Measurements from ENCODE around the gene GPR55.
"Not testable (repeated sequence)": the region's sequence is repeated elsewhere in the genome, so short reads cannot be mapped to it uniquely, and the experiment has no call there.

GPR55 gene, protein sequence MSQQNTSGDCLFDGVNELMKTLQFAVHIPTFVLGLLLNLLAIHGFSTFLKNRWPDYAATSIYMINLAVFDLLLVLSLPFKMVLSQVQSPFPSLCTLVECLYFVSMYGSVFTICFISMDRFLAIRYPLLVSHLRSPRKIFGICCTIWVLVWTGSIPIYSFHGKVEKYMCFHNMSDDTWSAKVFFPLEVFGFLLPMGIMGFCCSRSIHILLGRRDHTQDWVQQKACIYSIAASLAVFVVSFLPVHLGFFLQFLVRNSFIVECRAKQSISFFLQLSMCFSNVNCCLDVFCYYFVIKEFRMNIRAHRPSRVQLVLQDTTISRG

DNA sequence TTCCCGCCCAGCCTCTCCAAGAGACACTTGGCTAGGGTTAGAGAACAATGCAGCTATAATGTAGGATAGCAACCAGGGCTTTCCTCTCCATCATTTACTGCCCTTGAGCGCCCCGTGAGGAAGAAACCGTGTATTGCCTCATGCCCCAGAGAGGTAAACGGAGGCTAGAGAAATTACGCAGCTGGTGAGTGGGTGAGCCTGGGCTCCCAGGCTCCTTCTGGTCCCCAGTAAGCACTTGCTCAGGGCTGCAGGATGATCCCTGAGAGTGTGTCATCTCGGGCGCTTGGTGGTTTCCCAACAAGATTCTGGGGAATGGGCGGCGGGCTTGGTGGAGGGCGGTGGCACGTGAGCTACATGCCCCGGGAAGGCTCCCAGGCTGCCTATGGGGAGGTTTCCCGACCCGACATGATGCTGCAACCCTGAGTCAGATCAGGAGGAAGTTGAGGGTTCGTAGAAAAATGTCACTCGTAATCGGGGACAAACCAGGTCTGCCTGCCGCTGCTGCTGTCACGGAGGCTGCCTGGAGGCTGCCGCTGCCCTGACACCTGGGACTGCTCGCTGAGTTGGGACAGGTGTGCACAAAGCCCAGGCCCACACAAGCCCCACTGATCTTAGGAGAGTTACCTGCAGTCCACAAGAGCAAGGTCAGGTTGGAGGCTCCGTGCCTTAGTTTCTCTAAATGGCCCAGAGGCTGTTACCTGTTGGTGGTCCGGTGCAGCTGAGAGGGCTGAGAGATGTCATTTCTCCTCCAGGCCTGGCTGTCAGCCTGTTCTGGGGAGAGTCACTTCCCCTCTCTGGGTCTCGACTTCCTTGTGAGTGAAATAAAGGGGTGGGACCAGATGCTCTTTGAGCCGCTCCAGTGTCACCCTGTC, at the start of gene GPR55:
Gene GPR55 (minus strand): TSS at position 773 of the 872 bp plus-strand sequence. CDS start 14,280 bp downstream, outside the sequence.
- in situ Hi-C loops (cut with HindIII; ENCODE audit: low sequenced_read_pairs), result no loop called here

DNA sequence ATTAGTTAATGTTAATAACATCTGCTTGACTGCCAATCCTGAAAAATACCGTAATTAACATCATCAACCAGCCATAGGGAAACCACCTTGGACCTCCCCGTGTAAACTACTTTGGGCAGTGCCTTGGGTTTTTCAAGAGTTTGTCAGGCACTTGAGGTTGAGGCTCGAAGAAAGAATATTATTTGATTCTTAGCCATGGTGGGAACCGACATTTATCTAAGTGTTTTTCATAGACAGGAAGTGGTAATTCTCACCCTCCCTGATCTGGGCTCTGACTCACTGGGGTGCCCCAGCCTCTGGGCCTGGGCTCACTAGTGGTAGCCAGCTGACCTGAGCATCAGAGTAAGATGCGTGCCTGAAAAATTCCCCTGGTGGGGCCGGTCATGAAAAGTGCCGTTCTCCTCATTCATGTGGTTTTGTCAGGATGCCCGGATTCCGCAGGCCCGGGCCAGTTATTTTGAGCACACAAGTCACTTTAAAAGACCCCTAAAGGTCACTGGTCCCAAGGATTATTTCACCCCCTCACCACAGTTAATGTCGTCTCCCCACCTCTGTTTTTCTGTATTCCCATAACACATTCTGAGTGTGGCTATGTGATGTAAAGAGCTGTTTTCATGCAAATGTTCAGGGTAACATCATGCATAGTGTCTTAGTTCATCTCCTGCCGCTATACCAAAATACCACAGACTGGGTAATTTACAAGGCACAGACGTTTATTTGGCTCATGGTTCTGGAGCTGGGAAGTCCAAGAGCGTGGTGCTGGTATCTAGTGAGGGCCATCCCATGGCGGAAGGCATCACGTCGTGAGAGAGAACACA, 49.3 kb upstream of the GPR55 start:
- in situ Hi-C loops (cut with HindIII; ENCODE audit: low sequenced_read_pairs), result no loop called here

DNA sequence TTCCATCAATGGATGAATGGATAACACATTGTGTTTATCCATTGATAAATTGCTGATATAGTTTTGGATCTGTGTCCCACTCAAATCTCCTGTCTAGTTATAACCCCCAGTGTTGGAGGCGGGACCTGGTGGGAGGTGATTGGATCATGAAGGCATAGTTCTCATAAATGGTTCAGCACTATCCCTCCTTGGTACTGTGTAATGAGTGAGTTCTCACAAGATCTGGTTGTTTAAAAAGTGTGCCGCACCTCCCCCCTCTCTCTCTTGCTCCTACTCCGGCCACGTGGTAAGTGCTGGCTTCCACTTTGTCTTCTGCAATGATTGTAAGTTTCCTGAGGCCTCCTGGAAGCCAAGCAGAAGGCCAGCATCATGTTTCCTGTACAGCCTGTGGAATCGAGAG, 47.0 kb upstream of the GPR55 start:
- in situ Hi-C loops (cut with HindIII; ENCODE audit: low sequenced_read_pairs), result no loop called here

DNA sequence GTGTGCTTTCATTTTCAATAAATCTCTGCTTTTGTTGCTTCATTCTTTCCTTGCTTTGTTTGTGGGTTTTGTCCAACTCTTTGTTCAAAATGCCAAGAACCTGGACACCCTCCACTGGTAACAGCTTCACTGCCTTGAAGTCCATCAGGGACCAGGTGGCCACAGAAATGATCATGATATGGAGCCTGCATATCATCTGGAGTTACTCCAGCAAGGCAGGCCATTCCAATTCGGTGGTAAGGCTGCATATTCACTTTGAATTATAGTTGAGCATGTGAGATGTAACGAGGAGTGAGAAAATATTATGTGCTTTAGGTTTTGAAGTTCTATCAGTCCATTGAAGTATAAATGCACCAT, 44.6 kb upstream of the GPR55 start:
- in situ Hi-C loops (cut with HindIII; ENCODE audit: low sequenced_read_pairs), result no loop called here

DNA sequence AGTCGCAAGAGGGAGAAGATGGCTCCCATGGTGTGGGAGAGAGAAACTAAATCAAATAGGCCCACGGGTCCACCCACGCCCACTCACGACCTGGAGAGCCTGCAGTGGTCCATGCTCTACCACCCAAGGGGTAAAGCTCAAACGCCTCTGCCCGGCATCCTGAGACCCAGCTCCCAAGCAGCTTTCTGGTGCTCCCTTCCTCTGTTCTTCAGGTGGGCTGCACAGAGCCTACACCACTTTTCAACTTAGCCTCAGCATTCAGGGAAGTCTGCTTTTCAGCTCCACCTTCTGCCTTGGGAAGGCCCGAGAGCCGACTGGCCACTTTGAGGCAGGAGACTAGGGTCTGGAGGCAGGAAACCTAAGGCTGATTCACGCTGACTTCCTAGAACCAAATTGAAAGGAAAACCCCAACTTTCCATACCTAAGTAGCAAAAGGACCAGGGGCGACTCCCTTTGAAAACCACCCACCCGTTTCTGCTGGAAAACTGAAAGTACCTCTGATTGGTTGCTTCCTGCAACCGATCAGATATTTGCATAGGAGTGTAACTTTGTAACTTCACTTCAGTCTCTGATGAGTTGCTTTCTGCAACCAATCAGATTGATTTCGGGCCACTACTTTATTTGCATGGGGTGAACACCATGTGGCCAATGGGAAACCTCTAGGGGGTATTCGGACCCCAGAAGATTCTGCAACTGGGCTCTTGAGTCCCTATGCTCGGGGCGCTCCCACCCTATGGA, 44.0 kb upstream of the GPR55 start:
- in situ Hi-C loops (cut with HindIII; ENCODE audit: low sequenced_read_pairs), result no loop called here

DNA sequence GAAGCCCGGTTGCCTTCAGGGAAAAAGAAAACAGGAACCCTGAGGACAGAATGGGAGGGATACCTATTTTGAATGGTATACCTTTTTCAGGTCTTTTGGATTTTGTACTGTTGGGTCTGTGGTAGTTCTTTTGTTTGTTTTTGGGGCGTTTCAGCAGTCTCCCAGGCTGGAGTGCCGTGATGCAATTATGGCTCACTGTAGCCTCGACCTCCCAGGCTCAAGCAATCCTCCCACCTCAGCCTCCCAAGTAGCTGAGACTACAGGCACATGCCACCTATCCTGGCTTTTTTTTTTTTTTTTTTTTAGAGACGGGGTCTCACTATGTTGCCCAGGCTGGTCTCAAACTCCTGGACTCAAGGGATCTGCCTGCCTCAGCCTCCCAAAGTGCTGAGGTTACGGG, 43.3 kb upstream of the GPR55 start:
- in situ Hi-C loops (cut with HindIII; ENCODE audit: low sequenced_read_pairs), result not testable (repeated sequence)

DNA sequence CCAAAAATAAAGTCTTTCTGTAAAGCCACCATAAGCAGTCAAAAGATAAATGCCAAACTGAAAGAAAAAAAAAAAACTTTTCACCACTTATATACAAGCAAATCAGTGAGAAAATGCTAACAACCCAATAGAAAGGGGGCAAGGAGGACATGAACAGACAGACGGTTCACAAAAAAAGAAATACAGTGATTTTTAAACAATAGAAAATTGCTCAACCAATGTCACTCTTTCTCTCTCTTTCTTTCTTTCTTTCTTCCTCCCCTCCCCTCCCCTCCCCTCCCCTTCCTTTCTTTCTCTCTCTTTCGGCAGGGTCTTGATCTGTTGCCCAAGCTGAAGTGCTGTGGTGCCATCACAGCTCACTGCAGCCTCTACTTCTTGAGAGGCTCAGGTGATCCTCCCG, 42.1 kb upstream of the GPR55 start:
- in situ Hi-C loops (cut with HindIII; ENCODE audit: low sequenced_read_pairs), result no loop called here

DNA sequence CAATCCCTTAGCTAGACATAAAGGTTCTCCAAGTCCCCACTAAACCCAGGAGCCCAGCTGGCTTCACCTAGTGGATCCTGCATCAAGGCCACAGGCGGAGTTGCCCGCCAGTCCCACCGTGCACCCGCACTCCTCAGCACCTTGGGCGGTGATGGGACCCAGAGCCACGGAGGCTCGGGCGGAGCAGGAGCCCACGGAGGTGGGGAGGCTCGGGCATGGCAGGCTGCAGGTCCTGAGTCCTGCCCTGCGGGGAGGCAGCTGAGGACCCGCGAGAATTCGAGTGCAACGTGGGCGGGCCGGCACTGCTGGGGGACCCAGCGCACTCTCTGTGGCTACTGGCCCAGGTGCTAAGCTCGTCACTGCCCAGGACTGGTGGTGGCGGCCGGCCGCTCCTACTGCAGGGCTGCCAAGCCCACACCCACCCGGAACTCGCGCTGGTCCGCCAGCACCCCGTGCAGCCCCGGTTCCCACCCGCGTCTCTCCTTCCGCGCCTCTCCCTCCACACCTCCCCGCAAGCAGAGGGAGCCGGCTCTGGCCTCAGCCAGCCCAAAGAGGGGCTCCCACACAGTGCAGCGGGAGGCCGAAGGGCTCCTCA, 39.2 kb upstream of the GPR55 start:
- in situ Hi-C loops (cut with HindIII; ENCODE audit: low sequenced_read_pairs), result no loop called here

DNA sequence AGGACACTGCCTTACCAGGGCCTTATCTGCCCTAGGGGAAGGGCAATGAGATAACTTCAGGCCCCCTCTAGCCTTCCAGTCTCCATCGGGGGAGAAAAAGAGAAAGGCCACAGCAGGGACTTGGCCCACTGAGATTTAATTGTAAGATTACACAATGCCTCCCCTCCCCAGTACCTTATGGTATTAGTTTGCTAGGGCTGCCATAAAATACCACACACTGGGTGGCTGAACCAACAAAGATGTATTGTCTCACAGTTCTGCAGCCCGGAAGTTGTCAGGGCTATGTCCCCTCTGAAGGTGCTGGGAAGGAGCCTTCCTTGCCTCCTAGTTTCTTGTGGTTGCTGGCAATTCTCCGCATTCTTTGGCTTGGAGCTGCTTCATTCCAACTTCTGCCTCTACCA, 36.0 kb upstream of the GPR55 start:
- in situ Hi-C loops (cut with HindIII; ENCODE audit: low sequenced_read_pairs), result no loop called here

DNA sequence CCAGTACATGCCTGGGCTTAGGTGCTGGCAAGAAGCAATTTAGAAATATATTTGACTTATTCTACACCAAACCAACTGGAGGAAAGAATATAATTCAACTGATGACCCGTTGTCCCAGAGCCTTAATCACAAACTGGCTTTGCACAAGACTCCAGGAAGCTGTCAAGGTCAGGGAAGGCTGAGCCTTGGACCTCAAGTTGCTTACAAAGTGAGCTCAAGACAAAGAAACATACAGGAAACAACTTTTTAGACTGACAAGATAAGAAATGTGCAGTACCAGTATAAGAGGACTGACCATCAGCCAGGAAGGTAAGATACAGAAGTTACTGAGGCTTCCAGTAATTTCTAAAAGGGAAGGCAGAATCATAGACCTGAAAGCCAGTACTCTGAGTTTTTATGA, 35.0 kb upstream of the GPR55 start:
- in situ Hi-C loops (cut with HindIII; ENCODE audit: low sequenced_read_pairs), result no loop called here

DNA sequence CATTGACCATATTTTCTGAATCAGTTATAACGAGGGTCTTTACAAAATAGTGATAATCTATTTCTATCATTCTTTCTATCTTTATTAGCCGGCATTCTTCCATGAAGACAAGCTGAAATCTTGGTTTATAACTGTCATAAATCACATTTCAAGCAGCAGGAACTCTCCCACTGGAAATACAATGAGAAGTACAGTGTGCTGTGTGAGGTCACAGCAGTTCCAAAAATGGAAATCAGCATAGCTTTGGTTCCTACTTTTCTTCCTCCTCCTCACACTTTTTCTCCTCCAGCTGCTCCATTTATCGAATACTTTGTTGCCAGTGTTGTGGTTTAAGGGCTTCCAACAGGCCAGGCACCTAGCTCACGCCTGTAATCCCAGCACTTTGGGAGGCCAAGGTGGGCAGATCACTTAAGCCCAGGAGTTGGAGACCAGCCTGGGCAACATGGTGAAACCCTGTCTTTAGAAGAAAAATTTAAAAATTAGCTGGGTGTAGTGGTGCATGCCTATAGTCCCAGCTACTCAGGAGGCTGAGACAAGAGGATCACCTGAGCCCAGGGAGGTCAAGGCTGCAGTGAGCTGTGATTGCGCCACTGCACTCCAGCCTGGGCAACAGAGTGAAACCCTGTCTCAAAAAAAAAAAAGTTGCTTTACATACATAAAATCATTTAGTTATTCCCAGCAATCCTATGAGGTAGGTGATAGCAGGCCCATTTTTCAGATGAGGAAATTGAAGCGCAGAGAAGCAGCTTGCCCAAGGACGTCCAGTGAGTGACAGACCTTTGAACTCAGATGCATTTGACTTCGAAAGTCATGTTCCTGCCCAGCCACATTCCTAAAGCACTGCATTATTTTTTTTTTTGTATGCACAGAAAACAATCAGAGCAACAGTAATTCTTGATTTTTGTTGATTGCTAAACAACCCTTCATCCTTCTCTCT, 34.0 kb upstream of the GPR55 start:
- in situ Hi-C loops (cut with HindIII; ENCODE audit: low sequenced_read_pairs), result no loop called here

DNA sequence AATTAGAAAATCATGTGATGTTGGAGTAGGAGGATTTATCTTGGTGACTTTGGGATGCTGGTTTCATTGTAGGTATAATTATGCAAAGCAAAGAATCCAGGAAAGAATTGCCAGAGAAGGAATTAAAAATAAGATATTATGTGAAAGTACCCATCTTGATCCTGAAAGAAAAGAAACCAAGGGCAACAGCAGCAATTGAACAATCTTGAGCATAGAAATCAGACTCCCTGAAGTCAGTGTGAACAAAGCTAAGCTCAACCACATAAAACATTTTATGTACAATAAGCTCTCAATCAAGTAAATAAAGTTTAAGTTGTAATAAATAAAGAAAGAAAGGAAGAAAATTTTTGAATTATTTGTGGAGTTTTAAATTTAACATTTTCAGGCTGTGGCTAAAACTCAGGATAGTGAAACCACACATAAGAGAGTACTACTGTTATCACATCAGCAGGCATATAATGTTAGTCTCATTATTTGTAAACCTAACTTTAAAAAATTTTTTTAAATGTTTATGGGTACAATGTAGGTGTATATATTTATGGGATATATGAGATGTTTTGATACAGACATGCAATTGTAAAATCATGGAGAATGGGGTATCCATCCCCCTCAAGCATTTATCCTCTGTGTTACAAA, 32.8 kb upstream of the GPR55 start:
- in situ Hi-C loops (cut with HindIII; ENCODE audit: low sequenced_read_pairs), result no loop called here

DNA sequence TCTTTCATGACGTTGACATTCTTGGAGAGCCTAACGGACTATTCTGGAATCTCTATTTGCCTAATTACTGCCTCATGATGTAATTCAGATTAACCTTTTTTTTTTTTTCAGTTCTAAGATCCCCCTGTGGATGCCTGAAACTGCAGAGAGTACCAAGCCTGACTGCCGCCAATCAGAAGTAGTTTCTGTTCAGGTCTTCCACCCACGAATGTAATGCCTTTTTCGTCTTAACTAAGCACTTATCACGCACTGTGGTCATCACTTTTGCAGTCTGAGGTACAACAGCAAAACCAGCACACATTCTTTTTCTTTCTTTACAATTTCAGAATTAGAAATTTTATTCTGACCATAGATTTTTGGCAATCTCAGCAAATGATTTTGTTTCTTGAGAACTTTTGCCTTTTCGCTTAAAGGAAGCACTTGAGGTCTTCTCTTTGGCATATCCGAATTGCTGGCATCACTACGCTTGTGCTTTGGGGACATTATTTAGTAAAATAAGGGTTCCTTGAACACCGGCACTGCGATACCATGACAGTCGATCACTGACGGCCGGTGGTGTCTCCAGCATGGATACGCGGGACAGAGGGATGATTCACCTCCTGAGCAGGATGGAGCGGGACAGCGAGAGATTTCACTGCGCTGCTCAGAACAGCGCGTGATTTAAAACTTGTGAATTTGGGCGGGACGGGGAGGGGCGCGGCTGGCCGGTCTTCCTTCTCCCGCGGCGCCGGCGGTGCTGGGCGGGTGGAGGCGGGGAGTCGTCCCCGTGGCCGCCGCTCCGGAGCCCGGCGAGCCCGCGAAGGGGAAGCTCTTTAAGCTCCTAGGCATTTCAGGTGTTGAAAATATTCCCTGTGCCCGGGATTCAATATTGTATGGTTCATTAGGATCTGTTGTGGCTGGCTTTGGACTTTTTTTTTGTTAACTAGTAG, 32.0 kb upstream of the GPR55 start:
- in situ Hi-C loops (cut with HindIII; ENCODE audit: low sequenced_read_pairs), result no loop called here

DNA sequence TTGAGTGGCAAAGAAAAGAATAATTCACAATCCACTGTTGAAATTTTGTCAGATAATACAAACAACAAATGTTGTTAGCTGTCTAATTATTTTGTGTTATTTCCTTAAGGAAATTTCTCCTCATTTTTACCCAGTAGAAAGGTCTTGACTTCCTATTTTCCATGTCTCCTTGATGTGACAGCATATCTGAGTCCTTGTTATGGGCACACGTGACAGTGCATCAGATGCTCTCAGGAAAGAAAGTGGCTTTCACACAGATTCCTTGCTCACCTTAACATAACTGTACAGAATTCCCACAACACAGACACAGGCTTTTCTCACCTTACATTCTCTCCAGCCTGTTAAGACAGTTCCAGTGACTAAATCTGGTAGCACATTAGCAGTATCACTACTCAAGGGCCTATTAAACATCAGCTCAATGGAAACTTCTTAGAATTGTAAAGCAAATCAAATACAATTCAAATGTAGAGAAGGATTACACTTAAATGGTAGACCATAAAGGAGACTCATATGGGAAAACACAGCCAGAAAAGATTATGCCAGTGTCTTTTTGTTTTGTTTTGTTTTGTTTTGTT, 30.2 kb upstream of the GPR55 start:
- in situ Hi-C loops (cut with HindIII; ENCODE audit: low sequenced_read_pairs), result no loop called here

DNA sequence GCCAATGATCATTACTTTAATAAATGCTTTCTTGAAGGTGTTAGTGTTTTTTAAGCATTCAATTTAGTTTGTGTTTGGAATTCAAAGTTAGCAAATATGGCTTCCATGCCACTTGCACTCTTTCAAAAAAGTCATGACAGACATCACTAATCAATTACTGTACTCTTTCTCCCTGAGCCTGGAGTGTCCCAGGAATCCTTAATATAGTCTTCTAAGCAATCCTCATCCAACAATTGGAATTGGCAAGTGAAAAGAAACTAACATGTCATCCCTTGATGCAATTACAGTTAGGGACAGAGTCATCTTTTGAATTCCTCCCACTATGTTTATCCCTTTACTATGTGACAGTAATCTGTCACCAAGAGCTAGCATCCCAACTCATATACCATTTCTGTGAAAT, 29.7 kb upstream of the GPR55 start:
- in situ Hi-C loops (cut with HindIII; ENCODE audit: low sequenced_read_pairs), result loop anchor here (5.0 kb wide), 3 partner anchors 48 to 97 kb away; no protein-coding TSS in a partner anchor

DNA sequence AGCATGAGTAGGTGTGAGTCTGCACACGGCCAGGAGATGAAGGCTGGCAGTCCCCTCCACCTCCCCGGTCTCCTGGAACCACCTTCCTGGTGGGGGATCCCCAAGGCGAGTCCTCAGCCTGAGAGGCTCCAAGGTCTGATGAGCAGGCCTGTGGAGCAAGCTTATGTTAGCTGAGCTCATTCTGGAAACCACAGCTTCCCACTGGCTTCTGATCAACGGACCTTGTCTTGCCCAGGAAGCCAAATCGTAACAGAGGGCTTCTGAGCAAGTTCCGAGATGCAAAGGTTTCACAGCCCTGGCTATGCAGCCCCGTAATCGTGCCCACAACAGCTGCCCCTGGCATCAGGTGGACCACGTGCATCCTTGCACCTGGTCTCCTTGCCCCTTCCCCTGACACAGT, 28.8 kb upstream of the GPR55 start:
- in situ Hi-C loops (cut with HindIII; ENCODE audit: low sequenced_read_pairs), result loop anchor here (5.0 kb wide), 3 partner anchors 48 to 97 kb away; no protein-coding TSS in a partner anchor
